T-helper 2 cell treated with Interferon-gamma antibody and Interleukin-4, amounts not matched to agents 100 ng/mL and 5 ng/mL, for 36 hours (primary cell): ENCODE measurements around the gene FBXW9. TPM values are rescaled to one million over a fixed set of nuclear protein-coding genes. Genes with fewer than 3 reads are reported as not detected.
"Not testable (repeated sequence)": the region's sequence is repeated elsewhere in the genome, so short reads cannot be mapped to it uniquely, and the experiment has no call there.

Experiments used
- intact Hi-C: fragments of 100-400 bp; cut with micrococcal nuclease; formaldehyde crosslinking; loops from one replicate; pipeline ENCODE4 v1.15.1; 2023
- total RNA-seq: library from RNA; stranded (reverse); gene quantifications from 2 replicates; pipeline ENCODE4 v1.2.3, GENCODE V29; 2022

FBXW9 gene
- total RNA-seq, 1 donor from 2014 or later: 6.2 TPM

DNA sequence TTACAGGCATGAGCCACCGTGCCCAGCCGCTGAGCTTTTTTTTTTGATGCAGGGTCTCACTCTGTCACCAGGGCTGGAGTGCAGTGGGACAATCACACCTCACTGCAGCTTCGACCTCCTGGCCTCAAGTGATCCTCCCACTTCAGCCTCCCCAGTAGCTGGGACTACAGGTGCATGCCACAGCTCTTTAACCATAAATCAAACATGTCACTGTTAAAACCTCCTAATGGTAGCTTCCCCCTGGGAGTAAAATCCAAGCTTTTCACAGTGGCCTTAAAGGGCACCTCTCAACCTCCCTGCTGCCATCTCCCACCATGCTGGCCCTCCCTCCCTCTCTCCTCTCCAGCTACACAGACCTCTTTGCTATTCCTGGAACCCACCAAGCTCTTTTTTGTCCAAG lies 10.6 kb downstream of the FBXW9 start:
- intact Hi-C loops: no loop called here

DNA sequence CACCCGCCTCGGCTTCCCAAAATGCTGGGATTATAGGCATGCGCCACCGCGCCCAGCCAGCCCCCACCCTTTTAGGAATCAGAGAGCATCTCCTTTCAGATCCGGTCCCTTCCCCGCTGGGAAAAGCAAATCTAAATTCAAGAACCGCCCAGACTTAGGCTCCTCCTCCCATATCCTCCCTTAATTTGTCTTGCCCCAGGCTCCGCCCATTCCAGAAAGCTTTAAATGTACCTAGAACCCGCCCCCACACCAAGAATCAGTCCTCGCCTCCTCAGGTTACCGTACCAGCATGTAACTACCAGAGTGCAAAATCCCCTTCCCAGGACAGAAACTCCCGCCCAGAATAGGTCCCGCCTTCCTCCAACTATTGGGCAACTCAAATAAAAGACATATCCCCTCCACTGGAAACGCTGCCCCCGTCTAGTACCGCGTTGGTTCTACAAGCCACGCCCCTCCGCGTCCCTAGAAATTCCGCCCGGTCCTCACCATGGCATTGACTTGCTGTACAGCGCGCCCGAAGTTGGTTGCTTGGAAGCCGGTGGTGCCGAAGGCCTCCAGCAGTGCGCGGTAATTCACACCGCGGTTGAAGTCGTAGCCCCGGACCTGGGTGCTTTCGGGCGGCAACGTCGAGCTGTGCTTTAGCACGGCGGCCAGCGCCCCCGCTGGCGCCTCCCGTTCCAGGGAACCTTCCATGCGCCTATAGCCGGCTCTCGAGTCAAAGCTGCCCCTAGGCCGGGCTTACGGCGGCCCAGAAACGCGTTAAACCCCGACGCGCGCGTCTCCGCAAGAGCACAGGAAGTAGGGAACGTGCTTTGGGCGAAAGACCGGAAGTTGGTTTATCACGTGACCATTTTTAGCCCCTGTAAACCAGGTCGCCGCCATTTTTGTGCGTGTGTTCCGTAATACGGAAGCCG lies 15.1 kb downstream of the FBXW9 start, which contains the start of gene DHPS:
Gene DHPS, minus strand, starts transcription at position 807 of the 914 bp plus-strand sequence. Its CDS starts 114 bp downstream, at position 693.
- intact Hi-C loops: loop anchor here (1.0 to 5.0 kb wide), 6 partner anchors 12 to 111 kb away; partner anchors contain the start of genes FBXW9, JUNB, TRIR and ZNF490

DNA sequence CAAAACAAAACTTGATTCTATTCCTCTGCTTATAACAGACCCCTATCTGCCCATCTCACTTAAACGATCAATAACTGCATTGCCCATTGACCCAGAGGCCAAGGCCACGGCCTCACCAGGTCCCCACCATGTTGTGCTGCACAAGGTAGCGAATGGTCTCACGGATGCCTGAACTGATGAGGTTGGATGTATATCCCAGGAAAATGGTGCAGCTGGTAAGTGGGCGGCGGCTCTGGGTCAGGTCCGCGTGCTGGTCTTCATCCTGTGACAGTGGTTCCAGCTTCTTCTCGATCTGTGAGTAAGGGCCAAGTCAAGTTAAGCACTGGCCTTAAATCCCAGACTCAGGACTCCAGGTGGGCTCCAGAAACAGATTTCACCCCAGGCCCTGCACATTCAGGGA lies 16.4 kb downstream of the FBXW9 start:
- intact Hi-C loops: loop anchor here (2.0 to 5.0 kb wide), 3 partner anchors 17 to 112 kb away; partner anchors contain the start of genes FBXW9, JUNB, ZNF490 and ZNF791

DNA sequence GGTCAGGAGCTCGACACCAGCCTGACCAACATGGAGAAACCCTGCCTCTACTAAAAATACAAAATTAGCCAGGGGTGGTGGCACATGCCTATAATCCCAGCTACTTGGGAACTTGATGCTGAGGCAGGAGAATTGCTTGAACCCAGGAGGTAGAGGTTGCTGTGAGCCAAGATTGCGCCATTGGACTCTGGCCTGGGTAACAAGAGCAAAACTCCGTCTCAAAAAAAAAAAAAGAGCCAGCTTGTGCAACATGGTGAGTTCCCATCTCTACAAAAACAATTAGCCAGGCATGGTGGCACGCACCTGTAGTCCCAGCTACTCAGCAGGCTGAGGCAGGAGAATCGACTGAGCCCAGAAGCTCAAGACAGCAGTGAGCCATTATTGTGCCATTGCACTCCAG lies 18.4 kb downstream of the FBXW9 start:
- intact Hi-C loops: not testable (repeated sequence)

DNA sequence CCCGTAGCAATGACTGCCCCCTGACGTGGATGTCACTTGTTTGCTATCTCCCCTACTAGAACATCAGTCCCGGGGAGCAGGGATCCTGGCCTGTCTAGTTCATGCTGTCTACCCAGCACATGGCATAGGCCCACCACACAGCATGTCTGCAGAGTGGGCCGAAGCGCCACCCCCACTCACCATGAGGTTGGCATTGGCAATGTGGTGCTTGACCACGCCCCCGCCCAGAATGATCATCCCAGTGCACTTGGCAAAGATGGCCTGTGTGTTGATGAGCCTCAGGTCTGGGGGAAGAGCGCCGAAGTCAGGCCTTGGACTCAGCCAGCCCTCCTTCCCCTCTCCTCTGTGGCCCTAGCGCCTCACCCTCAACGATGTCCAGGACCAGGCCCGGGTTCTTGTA lies 19.5 kb downstream of the FBXW9 start:
- intact Hi-C loops: loop anchor here (1.0 kb wide), 1 partner anchor 170 kb away; no protein-coding TSS in a partner anchor

DNA sequence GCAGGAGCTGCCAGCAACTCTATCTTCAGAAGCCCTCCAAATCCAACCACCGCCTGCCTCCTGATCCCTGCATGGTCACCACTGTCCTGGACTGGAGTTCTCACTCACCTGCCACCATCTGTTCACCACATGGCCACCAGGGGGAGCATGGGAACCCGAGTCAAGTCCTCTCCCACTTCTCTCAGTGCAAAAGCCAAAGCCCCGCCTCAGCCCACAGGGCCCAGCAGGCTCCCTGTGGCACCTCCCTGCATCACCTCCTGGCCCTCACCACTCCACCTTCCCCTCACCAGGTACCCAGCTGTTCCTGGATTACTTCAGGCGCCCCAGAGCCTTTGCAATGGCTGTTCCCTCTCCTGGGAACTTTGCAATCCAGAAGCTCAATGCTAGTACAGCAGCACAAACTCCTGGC lies 20.0 kb downstream of the FBXW9 start:
- intact Hi-C loops: loop anchor here (1.0 kb wide), 1 partner anchor 171 kb away; no protein-coding TSS in a partner anchor

DNA sequence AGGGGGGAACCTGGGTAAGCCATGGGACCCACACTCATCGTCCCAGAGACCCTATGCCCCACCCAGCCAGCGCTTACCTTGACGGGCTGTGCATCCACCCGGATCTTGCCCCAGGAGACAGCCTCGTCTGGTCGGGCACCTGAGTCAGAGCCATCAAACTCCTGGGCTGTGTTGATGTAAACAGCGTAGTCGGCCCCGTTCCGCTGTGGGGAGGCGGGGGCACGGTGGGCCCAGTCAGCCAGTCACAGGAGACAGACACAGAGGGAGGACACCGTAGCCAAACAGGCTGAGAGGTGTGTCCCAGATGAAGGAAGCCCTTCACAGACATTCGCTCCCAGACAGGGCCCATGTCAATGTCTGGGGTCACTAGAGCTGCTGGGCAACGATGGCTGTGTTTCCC lies 20.5 kb downstream of the FBXW9 start:
- intact Hi-C loops: loop anchor here (1.0 kb wide), 1 partner anchor 171 kb away; no protein-coding TSS in a partner anchor

DNA sequence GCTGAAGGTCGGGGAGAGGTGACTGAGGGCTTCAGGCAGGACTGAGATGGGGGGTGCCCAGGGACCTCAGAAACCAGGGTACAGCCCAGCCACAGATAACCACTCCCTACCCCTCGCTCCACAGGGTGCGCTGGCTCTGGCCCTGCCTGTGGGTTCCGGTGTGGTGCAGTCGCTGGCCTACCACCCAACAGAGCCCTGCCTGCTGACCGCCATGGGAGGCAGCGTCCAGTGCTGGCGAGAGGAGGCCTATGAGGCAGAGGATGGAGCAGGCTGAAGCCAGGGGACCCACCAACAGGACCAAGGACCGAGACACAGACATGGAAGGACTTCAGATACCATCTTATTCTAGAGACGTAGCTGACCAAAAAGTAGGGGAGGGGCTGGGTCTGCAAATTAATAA lies 21.0 kb downstream of the FBXW9 start:
- intact Hi-C loops: no loop called here

DNA sequence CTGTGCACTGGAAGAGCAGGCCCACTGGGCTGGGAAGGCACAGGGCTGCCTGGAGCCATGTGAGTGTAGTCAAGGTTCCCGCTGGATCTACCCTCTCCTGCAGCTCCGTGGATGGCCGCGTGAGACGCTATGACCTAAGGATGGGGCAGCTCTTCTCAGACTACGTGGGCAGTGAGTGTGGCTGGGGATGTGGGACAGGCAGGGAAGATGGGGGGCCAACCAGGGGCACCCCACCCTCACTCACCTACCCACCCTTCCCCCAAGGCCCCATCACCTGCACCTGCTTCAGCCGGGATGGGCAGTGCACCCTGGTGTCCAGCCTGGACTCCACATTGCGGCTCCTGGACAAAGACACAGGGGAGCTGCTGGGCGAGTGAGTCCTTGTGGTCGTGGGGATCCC lies 23.7 kb downstream of the FBXW9 start:
- intact Hi-C loops: loop anchor here (1.0 kb wide), 1 partner anchor 108 kb away; no protein-coding TSS in a partner anchor

DNA sequence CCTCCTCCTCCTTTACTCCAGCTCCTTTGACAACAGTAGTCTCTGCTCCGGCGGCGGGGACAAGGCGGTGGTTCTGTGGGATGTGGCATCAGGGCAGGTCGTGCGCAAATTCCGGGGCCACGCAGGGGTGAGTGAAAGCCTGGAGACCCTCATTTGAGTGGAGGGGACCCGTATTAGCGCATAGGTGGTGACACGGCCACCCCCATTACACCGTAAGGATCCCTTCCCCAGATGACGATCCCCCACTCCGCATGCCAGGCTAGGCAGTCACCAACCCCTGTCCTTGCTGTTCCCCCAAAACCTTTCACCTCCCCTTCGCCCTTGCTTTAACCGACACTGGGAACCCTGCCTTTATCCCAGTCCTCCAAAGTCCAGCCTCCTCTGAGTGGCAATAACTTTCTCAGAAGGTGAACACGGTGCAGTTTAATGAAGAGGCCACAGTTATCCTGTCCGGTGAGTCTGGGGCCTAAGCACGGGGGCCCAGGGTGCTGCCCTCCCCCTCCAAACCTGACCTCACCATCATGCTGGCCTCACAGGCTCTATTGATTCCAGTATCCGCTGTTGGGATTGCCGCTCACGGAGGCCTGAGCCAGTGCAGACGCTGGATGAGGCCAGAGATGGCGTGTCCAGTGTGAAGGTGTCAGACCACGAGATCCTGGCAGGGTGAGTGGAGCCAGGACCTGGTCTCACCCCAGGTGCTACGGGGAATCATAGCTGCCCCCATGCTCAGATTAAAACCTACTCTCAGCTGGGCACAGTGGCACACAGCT lies 26.1 kb downstream of the FBXW9 start:
- intact Hi-C loops: no loop called here

DNA sequence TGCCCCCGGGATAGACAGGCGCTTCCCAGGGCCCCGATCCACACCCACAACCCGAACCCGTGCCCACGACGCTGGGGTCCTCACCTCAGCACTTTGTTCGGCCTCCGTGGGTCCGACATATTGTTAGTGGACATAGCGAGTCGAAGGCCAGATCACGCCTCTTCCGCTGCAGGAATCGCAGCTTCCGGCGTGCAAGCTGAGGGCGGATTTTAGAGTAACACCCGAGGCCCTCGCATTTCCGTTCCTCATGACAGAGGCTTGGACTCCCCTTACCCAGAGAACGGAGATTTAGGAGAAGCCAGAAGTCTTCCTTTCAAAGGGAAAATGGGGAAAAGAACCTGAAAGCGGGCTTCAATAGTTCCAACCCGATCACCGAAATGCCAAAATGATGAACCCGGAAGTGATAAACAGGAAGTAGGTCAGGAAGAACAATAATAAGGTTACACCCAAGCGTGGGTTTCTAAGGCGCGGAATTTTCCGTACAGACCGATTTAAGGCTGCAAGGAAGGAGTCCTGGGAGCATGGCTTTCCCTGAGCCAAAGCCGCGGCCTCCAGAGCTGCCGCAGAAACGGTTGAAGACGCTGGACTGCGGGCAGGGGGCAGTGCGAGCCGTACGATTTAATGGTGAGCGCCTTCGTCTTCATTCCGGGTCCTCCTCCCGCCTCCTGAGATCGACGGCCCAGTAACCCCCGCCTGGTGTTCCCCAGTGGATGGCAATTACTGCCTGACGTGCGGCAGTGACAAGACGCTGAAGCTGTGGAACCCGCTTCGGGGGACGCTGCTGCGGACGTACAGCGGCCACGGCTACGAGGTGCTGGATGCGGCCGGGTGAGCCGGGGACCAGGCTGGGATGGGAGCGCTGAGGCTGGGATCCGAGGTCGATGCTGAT lies 26.9 kb downstream of the FBXW9 start:
- intact Hi-C loops: loop anchor here (1.0 to 5.0 kb wide), 3 partner anchors 12 to 747 kb away; partner anchors contain the start of gene DHPS

DNA sequence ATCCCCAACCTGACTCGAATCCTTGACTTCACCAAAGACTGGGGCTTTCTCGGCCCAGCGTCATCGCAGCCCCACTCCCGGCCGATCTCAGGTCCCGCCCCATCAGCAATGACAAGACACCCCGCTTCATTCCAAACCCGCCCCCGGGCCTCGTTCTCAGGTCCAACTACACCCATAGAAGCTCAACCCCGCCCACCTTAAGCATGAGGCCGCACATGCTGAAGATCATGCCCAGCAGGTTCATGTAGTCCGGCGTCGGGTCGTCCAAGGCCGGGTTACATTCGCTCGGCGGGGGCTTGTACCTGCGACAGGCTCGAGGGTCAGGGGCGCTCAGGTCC lies 27.5 kb downstream of the FBXW9 start:
- intact Hi-C loops: loop anchor here (1.0 to 5.0 kb wide), 3 partner anchors 12 to 747 kb away; partner anchors contain the start of gene DHPS

DNA sequence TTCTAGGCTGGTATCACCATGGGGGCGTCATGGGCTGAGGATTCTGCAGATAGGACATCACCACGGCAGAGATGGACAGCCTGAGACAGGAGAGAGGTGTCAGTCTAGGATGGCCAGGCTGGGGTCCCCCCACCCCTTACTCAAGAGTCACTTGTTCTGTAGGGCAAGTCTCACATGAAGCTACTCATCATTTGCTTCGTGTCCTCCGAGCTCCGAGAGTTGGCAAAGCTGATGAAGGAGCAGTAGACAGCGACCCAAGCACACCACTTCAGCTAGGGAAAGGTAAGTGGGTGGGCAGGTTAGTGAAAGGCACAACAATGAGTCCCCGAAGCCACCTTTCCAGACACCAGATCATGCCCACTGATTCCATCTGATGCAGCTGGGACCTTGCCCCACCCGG lies 28.1 kb downstream of the FBXW9 start:
- intact Hi-C loops: loop anchor here (5.0 kb wide), 1 partner anchor 746 kb away; no protein-coding TSS in a partner anchor

DNA sequence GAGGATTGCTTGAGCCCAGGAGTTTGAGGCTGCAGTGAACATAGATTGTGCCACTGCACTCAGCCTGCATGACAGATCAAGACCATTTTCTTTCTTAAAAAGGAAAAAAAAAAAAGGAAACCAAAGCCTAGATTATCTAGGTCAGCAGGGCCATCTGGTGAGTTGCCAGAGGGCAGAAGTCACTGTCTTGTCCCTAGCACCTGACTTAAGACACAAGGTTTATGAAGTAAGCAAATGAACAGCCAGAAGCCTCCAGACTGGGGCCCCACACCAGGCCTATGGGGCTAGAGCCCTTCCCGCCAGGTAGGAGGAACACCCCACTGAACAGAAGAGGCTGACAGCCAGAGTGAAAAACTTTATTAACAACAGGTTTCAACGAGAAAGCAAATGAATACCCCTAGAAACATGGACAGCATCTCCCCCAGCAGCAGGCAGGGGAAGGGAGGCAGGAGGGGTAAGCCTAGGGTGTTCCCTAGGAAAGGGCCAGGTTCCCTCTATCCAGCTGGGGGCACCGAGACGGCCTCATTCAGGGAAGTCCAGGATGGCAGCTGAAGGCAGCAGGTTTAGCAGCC lies 28.6 kb downstream of the FBXW9 start:
- intact Hi-C loops: loop anchor here (5.0 kb wide), 1 partner anchor 746 kb away; no protein-coding TSS in a partner anchor

DNA sequence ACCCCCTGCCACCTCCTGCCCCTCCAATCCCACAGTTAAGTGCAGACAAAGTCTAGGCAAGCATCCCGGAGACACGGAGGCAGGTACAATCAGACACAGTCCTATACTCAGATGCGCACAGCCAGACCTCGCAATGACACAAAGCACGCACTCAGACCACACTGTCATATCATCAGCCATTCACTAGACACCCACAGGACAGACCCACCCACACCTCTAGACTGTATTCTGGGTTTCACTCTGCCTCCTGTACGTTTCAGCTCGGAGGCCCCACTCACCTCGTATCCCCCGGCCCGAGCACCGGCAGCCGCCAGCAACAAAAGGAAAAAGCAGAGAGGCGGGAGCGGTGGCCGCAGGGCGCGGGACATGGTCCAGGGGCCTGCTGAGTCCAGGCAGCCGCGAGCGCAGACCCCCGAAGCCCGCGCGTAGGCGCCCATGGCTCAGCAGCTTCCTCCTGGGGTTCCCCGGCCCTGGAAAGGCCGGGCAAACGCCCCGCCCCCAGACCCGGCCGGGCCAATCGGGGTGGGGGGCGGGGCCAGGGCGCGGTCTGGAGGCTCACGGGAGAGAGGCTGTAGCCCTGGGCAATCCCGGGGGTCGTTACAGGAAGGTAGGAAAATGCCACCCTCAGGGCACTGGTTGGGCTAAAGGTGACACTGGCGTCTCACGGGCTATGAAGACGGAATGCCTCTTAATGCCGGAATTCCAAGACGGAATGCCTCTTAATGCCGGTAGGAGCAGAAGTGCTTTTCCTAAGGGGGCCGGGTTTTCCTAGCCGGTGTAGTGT lies 30.0 kb downstream of the FBXW9 start, which contains the start of the genes MAN2B1 and WDR83:
Gene MAN2B1, minus strand, starts transcription at position 478 of the 784 bp plus-strand sequence. Its CDS starts 41 bp downstream, at position 437.
Gene WDR83, plus strand, starts transcription at position 543 of the 784 bp plus-strand sequence. CDS start 2,984 bp downstream, outside the sequence.
- intact Hi-C loops: loop anchor here (1.0 to 5.0 kb wide), 2 partner anchors 26 to 744 kb away; no protein-coding TSS in a partner anchor

DNA sequence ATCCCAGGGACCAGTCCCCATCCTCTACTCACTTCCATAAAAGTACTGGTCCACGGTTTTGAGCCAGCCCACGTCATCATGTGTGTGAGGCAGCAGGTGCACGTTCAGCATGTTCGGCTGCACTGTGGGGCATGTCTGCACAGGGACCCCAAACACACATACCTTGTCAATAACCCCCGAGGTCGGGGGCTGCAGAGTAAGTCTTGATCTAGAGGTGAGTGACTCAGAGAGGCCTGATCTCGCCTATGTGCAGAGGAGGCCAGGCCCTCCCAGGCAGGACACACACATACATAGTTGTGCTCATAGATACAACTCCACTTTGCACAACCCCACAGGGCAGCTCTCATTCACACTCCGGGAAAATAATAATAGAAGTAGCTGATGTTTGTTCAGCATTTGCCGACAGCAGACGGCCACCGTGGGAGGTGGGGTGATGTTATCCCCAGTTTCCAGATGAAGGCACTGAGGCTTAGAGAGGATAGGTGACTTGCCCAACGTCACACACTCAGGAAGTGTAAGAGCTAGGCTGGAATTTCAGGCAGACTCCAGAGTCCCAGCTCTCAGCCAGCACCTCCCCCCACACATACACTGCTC lies 30.7 kb downstream of the FBXW9 start:
- intact Hi-C loops: loop anchor here (1.0 to 5.0 kb wide), 2 partner anchors 25 to 743 kb away; no protein-coding TSS in a partner anchor

DNA sequence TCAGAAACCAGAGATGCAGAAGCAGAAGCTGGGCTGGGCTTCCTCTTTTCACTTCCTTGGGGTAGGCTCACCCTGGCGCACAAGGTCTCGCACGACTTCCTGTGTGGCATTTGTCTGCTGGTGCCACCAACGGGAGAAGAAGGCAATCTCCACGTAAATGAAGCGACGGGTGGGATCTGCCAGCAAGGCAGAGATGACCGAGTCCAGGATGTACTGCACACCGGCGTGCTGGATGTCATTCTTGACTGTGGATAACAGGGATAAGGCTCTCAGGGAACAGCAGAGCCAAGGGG lies 31.2 kb downstream of the FBXW9 start:
- intact Hi-C loops: loop anchor here (5.0 kb wide), 1 partner anchor 743 kb away; no protein-coding TSS in a partner anchor
